ENCODE data around the gene CNNM1.

Gene CNNM1

DNA sequence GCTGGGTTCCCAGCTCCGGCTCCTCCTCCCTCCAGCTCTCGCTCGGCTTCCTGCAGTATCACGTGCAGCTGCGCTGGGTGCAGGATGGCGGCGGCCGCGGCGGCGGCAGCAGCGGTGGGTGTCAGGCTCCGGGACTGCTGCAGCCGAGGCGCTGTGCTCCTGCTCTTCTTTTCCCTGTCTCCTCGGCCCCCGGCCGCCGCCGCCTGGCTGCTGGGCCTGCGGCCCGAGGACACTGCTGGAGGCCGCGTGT, at the start of gene CNNM1:
CNNM1 (plus strand) TSS at position 53 of the 250 bp plus-strand sequence; CDS start at position 85, 32 bp downstream.
- DNase-seq (ENCODE audit: low spot score), result no peak
- no peak for FAIRE-seq

DNA sequence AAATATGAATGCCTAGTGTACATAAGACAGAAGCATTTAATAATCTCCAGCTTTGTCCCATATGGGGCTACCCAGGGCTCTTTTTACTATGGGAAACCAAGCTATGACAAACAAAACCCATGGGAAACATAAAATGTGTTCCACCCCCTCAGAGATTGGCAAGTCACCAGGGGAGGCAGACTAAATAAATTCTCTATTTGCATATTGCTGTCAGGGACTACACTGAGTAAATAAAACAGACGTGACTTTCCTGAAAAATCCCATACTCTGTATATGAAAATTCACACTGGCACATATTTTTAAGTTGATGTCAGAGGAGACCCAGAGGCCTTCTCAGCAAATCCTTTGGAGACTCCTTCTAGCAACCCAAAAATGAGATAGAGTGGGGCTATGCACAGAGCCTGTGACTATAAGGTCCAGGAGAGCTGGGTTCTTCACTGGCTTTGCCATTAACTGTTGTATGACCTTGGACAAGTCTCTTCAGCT, 49.5 kb upstream of the CNNM1 start:
- DNase-seq (ENCODE audit: low spot score), result no peak
- no peak for FAIRE-seq

DNA sequence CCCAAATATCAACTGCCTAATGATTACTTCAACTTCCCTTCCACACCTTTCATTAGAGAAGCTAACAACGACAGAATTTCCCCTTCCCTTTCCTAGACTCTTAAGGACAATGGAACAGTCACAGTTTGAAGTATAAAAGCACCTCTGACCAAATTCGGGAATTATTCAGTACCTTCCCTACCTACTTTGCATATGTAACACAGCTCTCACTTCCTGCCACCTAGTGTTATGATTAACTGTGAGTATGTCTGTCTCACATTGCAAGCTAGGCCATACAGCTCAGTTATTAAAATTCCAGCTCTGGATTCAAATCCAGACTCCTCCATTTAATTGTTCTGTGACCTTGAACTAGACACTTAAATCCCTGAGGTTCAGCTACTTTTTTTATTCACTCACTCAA, 48.7 kb upstream of the CNNM1 start:
- no peak for FAIRE-seq
- no peak for DNase-seq (ENCODE audit: low spot score)

DNA sequence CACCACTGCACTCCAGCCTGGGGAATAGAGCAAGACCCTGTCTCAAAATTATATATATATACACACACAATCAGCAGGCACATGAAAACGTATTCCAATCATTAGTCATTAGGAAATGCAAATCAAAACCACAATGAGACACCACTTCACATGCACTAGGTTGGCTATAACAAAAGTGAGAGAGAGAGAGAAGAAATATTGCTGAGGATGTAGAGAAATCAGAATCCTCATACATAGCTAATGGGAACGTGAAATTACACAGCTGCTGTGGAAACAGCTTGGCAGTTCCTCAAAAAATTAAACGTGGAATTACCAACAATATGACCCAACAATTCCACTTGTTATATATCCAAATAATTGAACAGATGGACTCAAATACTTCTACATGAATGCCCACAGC, 43.3 kb upstream of the CNNM1 start:
- no peak for DNase-seq (ENCODE audit: low spot score)
- no peak for FAIRE-seq

DNA sequence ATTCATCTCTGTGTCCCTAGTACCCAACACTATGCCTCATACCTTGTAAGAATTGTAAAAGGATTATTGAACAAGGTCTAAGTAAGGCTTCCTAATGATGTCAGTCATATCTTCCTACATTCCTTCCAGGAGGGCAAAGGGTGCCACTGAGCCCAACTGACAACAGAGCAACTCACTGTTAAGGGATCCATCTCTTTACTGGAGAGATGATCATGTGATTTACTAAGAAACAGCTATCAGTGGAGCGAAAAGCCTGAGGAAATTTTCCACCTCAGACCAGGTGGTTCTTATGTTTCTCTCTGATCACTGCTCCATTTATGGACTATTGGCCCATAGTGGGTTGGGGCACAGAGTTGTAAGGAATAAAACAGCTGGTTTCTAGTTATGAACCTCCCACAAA, 38.9 kb upstream of the CNNM1 start:
- DNase-seq (ENCODE audit: low spot score) (no peak), FAIRE-seq (no peak)

DNA sequence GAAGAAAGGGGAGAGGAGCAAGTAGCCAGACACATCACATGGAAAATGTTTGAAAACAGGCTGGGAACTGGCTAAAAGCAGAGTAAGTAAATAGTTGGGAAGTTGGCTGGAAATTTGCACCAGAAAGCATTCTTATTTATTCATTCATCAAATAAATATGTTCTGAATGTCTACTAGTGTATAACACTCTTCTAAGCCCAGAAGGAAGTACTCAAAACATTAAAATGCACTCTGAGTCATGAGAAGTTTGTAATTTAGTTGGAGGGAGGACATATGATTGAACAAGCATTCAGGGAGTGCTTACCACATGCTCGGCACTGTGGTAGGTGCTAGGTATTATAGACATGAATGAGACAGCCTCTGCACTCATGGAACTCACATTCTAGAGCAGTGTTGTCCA, 37.0 kb upstream of the CNNM1 start:
- FAIRE-seq, result no peak
- no peak for DNase-seq (ENCODE audit: low spot score)

DNA sequence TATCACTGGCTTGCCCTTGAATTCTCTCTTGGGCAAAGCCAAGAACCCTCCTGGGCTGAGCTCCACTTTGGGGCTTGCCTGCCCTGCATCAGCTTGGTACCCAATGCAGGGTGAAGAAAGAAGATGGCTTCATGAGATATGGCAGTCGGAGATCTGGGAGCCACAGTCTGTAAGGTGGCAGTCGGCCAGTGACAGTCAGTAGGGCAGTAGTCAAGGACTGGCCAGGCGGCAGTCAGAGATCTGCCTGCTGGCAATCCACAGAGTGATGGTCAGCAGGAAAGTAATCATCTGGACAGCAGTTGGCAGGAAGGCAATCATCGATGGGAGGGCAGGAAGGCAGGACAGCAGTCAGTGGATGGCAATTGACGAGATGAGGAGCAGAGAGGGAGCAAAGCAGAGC, 32.6 kb upstream of the CNNM1 start:
- DNase-seq (ENCODE audit: low spot score), result no peak
- FAIRE-seq, result no peak

DNA sequence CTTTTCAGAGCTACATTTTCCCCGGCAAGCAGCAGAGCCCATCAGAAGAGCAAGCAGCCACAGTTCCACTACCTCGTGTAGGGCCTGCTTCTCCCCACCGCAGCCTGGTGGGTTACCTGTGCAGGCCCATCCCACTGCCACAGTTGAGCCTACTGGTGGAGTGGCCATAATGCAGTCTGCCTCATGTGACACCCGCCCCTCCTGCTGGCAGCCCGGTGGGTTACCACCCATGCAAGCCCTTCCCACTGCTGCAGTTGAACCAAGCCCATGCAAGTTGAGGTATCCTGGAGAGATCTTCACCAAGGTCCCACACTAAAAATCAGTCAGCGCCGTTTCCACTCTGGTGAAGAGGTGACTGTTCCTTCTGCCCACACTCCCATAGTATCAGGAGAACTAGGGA, 32.1 kb upstream of the CNNM1 start:
- DNase-seq (ENCODE audit: low spot score) (no peak), FAIRE-seq (no peak)

DNA sequence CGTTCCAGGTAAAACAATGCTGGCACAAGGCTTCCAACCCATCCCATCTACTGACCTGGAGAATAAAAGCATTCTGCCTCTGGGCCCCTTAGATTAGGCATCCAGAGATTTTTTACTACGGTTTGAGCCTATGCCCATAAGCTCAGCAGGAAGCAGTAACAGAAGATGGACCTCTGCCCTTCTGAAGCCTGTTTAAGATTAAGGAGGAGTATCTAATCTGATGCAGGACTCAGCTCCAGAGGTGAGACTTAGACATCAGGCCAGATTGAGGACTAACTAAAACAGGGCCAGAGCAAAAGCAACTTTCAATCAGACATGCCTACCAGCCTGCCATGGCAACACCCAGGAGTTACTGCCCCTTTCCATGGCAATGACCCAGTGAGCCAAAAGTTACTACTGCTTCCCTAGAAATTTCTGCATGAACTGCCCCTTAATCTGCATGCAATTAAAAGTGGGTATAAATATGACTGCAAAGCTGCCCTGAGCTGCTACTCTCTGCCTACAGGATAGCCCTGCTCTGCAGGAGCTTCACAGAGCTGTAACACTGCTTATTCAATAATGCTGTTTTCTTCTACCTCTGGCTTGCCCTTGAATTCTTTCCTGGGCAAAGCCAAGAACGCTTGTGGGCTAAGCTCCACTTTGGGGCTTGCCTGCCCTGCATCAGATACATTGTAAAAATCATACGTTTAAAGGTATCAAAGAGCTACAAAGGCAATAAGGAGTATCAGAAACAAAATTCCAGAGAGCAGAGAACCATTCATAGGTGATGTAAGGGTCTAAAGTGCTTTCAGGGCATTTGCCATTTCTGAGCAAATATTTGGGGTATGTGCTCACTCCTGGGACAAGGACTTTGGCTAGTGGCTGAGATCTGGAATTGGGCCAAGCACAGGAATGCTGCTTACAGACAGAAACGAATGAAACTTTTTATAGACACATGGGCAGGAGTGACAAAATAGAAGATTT, 25.0 kb upstream of the CNNM1 start:
- DNase-seq (ENCODE audit: low spot score), result peak; percentile 51
- FAIRE-seq, result no peak

DNA sequence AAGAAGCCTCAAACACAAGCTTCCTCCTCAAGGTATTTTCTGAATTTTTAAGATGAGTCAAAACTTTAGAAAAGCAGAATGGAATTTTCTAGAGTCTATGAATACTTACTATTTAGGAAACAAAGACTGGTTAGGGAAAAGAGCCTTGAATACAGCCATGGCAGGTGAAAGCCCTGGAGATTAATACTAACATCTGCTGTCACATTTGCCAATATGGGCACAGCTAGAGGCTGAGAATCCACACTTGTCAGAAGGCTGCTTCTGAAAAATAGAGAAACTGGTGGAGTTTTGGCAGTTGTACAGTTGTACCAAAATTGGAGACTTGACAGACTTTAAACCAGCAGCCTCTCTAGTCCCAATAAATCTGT, 24.3 kb upstream of the CNNM1 start:
- no peak for FAIRE-seq

DNA sequence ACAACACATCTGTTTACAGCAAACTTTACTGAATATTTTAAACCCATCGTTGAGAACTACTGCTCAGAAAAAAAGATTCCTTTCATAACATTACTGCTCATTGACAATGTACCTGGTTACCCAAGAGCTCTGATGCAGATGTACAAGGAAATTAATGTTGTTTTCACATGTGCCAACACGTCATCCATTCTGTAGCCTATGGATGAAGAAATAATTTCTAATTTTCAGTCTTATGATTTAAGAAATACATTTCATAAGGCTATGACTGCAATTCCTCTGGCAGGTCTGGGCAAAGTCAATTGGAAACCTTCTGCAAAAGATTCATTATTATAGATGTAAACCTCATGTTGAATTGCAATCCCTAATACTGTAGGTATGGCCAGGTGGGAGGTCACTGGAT, 16.7 kb upstream of the CNNM1 start:
- FAIRE-seq (no peak), DNase-seq (ENCODE audit: low spot score) (no peak)

More for the DNA sequence above, 24.3 kb upstream of the CNNM1 start:
- no peak for DNase-seq (ENCODE audit: low spot score)

DNA sequence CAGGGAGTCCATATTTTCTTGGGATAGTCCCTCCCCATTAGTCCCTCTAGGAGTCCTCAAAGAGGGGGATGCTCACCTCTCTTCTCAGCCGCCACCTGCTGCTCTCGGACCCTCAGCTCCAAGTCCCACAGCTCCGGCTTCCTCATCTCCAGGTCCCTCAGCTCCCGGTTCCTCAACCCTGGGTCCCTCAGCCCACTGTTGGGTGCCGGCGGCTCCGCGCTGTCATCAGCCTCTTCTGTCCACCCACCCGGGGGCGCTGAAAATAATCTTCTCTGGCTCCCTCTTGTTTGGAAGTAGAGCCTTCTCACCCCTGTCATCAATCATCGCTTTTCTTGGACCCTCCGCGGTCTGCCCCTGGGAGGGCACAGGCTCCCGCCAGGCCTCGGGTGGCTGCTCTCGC, 13.3 kb upstream of the CNNM1 start:
- DNase-seq (ENCODE audit: low spot score) (no peak), FAIRE-seq (no peak)

DNA sequence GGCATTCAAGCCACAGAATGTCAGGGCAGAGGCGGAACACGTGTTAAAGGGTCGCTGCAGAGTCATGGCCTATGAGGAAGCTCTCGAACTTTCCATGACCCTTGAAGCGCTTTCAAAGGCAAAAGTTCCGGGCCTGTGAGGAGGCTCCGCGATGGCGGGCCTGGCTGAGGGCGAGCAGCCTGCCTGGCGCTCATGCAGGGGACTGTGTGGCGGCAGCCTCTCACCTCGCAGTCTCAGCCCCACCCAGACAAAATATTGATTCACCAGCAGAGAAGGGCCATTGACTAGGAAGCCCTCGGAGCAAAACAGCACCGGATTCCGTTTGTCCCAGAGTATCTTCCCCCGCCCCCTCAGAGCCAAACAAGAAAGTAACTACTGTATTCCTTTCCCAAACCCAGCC, 12.8 kb upstream of the CNNM1 start:
- FAIRE-seq (no peak), DNase-seq (ENCODE audit: low spot score) (no peak)

DNA sequence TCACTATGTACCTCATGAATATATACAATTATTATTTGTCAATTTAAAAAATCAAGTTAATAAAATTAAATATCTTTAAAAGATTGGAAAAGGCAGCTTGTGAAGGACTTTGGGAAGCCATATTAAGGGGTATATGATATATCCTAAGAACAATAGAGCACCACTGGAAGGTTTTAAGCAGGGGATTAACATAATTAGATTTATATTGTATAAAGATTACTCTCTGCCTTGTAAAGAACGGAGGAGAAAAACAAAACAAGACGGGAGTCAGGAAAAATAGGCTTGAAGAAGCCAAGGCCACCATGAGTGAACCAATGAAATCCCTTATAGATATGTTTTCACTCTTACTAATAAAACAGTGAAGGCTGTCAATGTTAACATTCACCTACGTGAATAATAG, 11.1 kb upstream of the CNNM1 start:
- no peak for FAIRE-seq
- DNase-seq (ENCODE audit: low spot score), result no peak

DNA sequence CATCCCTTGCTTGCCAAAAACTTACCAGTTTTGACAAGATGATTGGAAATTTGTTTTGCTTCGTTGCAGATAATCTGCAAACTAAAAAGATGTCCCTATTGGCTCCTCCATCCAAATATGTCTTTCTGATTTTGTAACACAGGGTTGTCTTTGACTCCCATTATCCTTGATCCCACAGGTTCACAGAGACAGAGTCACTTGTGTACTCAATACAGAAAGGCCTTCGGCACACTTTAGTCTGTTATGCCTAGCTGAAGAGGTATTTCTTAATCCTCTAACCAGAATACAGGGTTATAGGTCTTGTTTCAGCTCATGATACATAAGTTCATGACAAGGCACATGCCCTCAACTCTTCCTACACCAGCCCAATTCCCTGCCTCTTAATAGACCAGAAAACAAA, 10.7 kb upstream of the CNNM1 start:
- no peak for FAIRE-seq

DNA sequence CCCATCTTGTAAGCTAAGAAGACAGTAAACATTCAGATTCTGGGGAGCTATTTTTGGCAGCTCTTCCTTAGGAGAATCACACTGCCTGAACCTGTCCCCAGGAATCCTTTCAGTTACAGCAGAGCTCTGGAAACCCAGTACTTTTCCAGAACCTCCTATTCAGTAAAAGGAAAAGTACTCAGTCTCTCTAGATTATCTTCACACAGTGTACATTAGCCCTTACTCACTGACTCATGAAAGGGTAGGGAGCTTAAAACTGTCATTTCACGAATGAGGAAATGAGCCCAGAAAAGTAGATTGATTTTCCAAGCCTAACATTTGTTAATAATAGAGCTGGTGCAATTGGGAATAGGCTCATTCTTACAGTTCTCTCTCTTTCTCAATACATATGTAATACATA, 3.9 kb upstream of the CNNM1 start:
- FAIRE-seq (no peak), DNase-seq (ENCODE audit: low spot score) (no peak)

More for the DNA sequence above, 10.7 kb upstream of the CNNM1 start:
- no peak for DNase-seq (ENCODE audit: low spot score)

DNA sequence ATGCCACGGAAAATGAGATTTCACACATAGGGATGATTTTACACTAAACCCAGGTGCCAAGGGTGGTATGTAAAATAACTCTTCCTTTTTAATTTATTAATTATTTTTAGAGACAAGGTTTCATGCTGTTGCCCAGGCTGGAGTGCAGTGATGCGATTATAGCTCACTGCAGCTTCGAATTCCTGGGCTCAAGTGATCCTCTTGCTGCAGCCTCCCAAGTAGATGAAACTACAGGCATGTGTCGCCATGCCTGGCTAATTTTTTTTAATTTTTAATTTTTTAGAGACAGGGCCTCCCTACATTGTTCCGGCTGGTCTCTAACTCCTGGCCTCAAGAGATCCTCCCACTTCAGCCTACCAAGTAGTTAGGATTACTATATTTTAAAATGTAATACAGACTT, 2.3 kb upstream of the CNNM1 start:
- no peak for FAIRE-seq
- DNase-seq (ENCODE audit: low spot score), result no peak

DNA sequence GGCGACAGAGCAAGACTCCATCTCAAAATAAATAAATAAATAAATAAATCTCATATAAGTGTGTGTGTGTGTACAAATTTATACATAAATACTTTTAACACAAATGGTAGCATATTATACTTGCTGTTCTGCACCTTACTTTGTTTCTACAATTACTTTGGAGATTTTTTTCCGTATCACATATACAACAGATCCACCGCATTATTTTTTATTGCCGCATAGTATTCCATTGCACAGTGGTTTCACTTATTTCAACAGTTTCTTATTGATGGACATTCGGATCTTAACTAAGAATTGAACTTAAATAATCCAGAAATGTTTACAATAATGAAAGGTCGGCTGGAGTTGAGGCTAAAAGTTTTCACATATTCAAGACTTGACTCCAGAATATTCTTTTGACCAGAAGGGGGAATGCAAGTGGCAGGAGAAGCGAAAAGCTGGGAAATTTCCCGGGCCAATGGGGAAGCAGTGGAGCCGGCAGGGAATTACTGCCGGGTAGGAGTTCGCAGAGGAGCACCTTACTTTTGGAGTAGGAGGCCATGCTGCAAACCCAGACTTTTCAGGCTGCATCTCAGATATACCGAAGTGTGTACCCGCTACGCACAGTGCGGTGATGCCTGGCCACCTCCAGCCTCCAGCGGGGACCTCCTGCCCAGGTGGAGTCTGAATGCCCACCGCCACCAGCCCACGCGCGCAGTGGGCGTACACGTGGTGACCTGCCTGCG, 415 bp upstream of the CNNM1 start:
- DNase-seq (ENCODE audit: low spot score), result no peak
- FAIRE-seq, result no peak

DNA sequence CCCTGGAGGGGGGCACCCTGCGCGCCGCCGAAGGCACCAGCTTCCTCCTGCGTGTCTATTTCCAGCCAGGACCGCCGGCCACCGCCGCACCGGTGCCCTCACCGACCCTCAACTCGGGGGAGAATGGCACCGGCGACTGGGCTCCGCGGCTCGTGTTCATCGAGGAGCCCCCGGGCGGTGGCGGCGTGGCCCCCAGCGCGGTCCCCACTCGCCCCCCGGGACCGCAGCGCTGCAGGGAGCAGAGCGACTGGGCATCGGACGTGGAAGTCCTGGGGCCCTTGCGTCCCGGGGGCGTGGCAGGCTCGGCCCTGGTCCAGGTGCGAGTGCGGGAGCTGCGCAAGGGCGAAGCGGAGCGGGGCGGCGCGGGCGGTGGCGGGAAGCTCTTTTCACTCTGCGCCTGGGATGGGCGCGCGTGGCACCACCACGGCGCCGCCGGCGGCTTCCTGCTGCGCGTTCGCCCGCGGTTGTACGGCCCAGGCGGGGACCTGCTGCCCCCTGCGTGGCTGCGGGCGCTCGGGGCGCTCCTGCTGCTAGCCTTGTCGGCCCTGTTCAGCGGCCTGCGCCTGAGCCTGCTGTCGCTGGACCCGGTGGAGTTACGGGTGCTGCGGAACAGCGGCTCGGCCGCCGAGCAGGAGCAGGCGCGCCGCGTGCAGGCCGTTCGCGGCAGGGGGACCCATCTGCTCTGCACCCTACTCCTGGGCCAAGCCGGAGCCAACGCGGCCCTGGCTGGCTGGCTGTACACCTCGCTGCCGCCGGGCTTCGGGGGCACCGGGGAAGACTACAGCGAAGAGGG, 594 bp downstream of the CNNM1 start:
- DNase-seq (ENCODE audit: low spot score), result no peak
- FAIRE-seq, result no peak

DNA sequence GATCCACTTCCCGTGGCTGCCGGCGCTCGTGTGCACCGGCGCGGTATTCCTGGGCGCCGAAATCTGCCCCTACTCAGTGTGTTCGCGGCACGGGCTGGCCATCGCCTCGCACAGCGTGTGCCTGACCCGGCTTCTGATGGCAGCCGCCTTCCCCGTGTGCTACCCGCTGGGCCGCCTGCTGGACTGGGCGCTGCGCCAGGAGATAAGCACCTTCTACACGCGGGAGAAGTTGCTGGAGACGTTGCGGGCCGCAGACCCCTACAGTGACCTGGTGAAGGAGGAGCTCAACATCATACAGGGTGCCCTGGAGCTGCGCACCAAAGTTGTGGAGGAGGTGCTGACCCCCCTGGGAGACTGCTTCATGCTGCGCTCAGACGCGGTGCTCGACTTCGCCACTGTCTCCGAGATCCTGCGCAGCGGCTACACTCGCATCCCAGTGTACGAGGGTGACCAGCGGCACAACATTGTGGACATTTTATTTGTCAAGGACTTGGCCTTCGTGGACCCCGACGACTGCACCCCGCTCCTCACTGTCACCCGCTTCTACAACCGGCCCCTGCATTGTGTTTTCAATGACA, 1.3 kb downstream of the CNNM1 start:
- FAIRE-seq (no peak), DNase-seq (ENCODE audit: low spot score) (no peak)

DNA sequence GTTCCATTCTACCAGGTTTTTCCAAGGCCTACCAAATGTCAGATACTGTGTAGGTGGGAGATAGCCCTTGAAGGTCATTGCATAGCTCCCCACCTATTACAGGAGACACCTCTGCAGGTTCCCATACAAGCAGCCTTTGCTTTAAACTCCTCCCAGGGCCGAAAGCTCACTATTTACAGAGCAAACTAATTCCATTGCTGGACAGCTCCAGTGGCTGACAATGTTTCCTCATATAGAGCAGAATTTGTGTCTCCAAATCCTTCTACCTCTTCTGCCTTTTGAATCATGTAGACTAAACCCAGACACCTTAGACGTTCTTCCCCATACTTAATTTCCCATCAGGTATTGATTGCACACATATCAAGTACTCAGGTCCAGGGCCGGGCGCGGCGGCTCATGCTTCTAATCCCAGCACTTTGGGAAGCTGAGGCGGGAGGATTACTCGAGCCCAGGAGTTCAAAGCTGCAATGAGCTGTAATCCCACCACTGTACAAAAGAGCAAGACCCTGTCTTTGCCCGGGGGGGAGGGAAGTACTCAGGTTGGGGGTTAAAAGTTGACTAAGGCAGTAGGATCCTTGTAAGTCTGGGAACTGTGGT, 2.1 kb downstream of the CNNM1 start:
- no peak for FAIRE-seq

More for the DNA sequence above, 2.1 kb downstream of the CNNM1 start:
- no peak for DNase-seq (ENCODE audit: low spot score)
